Ishikawa (cell line): ENCODE data around the gene PSMB10.

Experiments used
- CEBPB ChIP-seq: IDR thresholded peaks from 2 replicates; pipeline ENCODE4 v1.6.1; 2012
- CREB1 ChIP-seq: IDR thresholded peaks from 2 replicates; pipeline ENCODE4 v1.6.1; 2012; ENCODE audit warnings: low read depth
- EGR1 ChIP-seq: IDR thresholded peaks from 2 replicates; pipeline ENCODE4 v1.6.1; 2012
- EP300 ChIP-seq: IDR thresholded peaks from 2 replicates; pipeline ENCODE4 v1.6.1; 2012; ENCODE audit warnings: borderline replicate concordance
- FOXM1 ChIP-seq: IDR thresholded peaks from 2 replicates; pipeline ENCODE4 v1.6.1; 2012; ENCODE audit warnings: low read depth, borderline replicate concordance
- MAX ChIP-seq: IDR thresholded peaks from 2 replicates; pipeline ENCODE4 v1.6.1; 2012
- NFIC ChIP-seq: IDR thresholded peaks from 2 replicates; pipeline ENCODE4 v1.6.1; 2012
- RAD21 ChIP-seq: IDR thresholded peaks from 2 replicates; pipeline ENCODE4 v1.6.1; 2012; ENCODE audit warnings: low read depth
- REST ChIP-seq: IDR thresholded peaks from 2 replicates; pipeline ENCODE4 v1.6.1; 2012; ENCODE audit warnings: low read depth, mild to moderate bottlenecking
- TAF1 ChIP-seq: IDR thresholded peaks from 2 replicates; pipeline ENCODE4 v1.6.1; 2012; ENCODE audit warnings: low read depth, mild to moderate bottlenecking
- TCF12 ChIP-seq: IDR thresholded peaks from 2 replicates; pipeline ENCODE4 v1.6.1; 2012; ENCODE audit warnings: low read depth
- TEAD4 ChIP-seq: IDR thresholded peaks from 2 replicates; pipeline ENCODE4 v1.6.1; 2012
- USF1 ChIP-seq: IDR thresholded peaks from 2 replicates; pipeline ENCODE4 v1.6.1; 2012
- YY1 ChIP-seq: IDR thresholded peaks from 2 replicates; pipeline ENCODE4 v1.6.1; 2012; ENCODE audit warnings: low read depth
- ZBTB7A ChIP-seq: IDR thresholded peaks from 2 replicates; pipeline ENCODE4 v1.6.1; 2012; ENCODE audit warnings: low read depth

Gene PSMB10

GRCh38 chr16:67901734-67902133 lies 34.9 kb downstream of the PSMB10 start:
- TF ChIP-seq TEAD4 = no peak
- TF ChIP-seq CEBPB = no peak
- TF ChIP-seq YY1 = no peak
- no peak for TF ChIP-seq EP300
- no peak for TF ChIP-seq TAF1
- no peak for TF ChIP-seq FOXM1

GRCh38 chr16:67897231-67897630 lies 39.4 kb downstream of the PSMB10 start:
- TF ChIP-seq TAF1 (no peak), YY1 (no peak), FOXM1 (no peak), EP300 (no peak), NFIC (no peak), CEBPB (no peak), EGR1 (no peak), MAX (no peak), REST (no peak), TEAD4 (no peak), USF1 (no peak), TCF12 (no peak)

- TF ChIP-seq MAX = no peak
- no peak for TF ChIP-seq ZBTB7A
Observed at GRCh38 chr16:67893743-67894399, 42.8 kb downstream of the PSMB10 start.

- TF ChIP-seq EGR1 (0 out of 2 replicates have a peak, but pooled peaks have one; percentile 8), NFIC (no peak), CREB1 (peak; percentile 96), ZBTB7A (no peak), YY1 (peak; percentile 91), EP300 (no peak), TEAD4 (no peak), TCF12 (0 out of 2 replicates have a peak, but pooled peaks have one; percentile 22), USF1 (no peak; the same call in 1 of the 2 replicates), MAX (no peak), CEBPB (no peak), TAF1 (peak; percentile 88), REST (no peak), FOXM1 (no peak), RAD21 (no peak)
Observed at GRCh38 chr16:67892899-67893742, 43.5 kb downstream of the PSMB10 start, which contains the start of gene PSKH1. PSKH1 (plus strand) TSS chr16:67893254; CDS start chr16:67908750, 15,496 bp downstream.

- TF ChIP-seq TEAD4 (no peak), FOXM1 (no peak), CREB1 (no peak), TAF1 (no peak), EGR1 (no peak), REST (no peak), ZBTB7A (no peak), RAD21 (no peak), MAX (no peak), USF1 (no peak), YY1 (no peak), EP300 (no peak), TCF12 (no peak), NFIC (no peak)
Observed at GRCh38 chr16:67892375-67892774, 44.3 kb downstream of the PSMB10 start.
